Right cardiac atrium (tissue), 5 donors: ENCODE measurements around the gene G6PC2. TPM values are rescaled to one million over a fixed set of nuclear protein-coding genes. Genes with fewer than 3 reads are reported as not detected.
"Not testable (repeated sequence)": the region's sequence is repeated elsewhere in the genome, so short reads cannot be mapped to it uniquely, and the experiment has no call there.

Experiments
- ATAC-seq, 2 donors: fragments of 200-7000 bp; cut with Tn5 transposase; one replicate each; pipeline versions ENCODE4 v1.8.0 to v1.9.1; 2020; ENCODE audit warnings: moderate library complexity in 2 of 2, mild to moderate bottlenecking in 1 of 2
- DNase-seq, 3 donors: peaks; one replicate each; pipeline ENCODE4 v3.0.0-alpha.2; 2020
- H3K27ac ChIP-seq: one replicate; pipeline ENCODE4 v1.5.1; 2013; ENCODE audit warnings: mild to moderate bottlenecking, low read length, control low read depth, moderate library complexity
- H3K27me3 ChIP-seq: one replicate; pipeline ENCODE4 v1.6.1; 2013; ENCODE audit not compliant: control insufficient read depth, insufficient read depth
- H3K4me1 ChIP-seq: one replicate; pipeline ENCODE4 v1.6.1; 2013; ENCODE audit warnings: low read length; ENCODE audit not compliant: control insufficient read depth, insufficient read depth
- H3K4me3 ChIP-seq: one replicate; pipeline ENCODE4 v1.5.1; 2013; ENCODE audit warnings: low read length, control low read depth
- H3K9me3 ChIP-seq: one replicate; pipeline ENCODE4 v1.6.1; 2013; ENCODE audit warnings: low read length; ENCODE audit not compliant: control insufficient read depth
- WGBS: extraction: QIAGEN DNeasy Blood & Tissue Kit; methylation state at CpG from one replicate; pipeline ENCODE4 v1.1.7; 2013; 5-methylcytosine and 5-hydroxymethylcytosine counted together
- intact Hi-C, 4 donors: fragments of 100-400 bp; cut with DNase I; formaldehyde crosslinking; loops; one replicate each; pipeline versions ENCODE4 v1.11.0 to v1.14.0; 2022 to 2023
- long read RNA-seq, 4 donors: library from polyadenylated mRNA; unstranded; transcript quantifications; one replicate each; pipeline ENCODE4 v2.0.0, GENCODE V29; 2020 to 2021
- polyA plus RNA-seq: library from polyadenylated mRNA; stranded (reverse); fragments of 200-250 nt; gene quantifications from one replicate; pipeline ENCODE4 v1.2.3, GENCODE V29; 2013
- total RNA-seq, 4 donors: library from RNA; stranded (reverse); fragmentation: NEBNext Ultra II Directional; extraction: Animal tissue kit (Norgen Biotek cat#: 25700); gene quantifications; one replicate each; pipeline ENCODE4 v1.2.1, GENCODE V29; 2021
- donor health status: healthy with polysubstance abuse.
- donor health status: DM: no; HTN: yes; CAD: no.
- donor health status: DM: no; HTN: no; CAD: no.
- donor health status: DM: no; HTN: yes; CAD: no; lungs with severe emphysema.
- donor health status: DM: yes; HTN: yes; CAD: no.

The G6PC2 gene
- total RNA-seq (not detected), polyA plus RNA-seq (not detected)
- long read RNA-seq, donor 1 = 0 reads
- long read RNA-seq, donor 2 = 0 reads
- long read RNA-seq, donor 3 = 0 reads
- long read RNA-seq, donor 4 = 0 reads

GRCh38 chr2:168901003-168901402, at the start of gene G6PC2:
Gene G6PC2, plus strand, starts transcription at chr2:168901291. Its CDS starts 41 bp downstream, at chr2:168901332.
- ATAC-seq = no peak
- intact Hi-C loops = no loop called here
- Histone ChIP-seq H3K9me3 (no peaks in the 10 kb centered on the region), H3K27ac (no peak within 1 kb of the TSS), H3K27me3 (no peaks in the 10 kb centered on the region), H3K4me1 (no peaks in the 10 kb centered on the region), H3K4me3 (no peak within 1 kb of the TSS)
- DNase-seq = no peak
- WGBS = 77% methylated on average over 5 of the region's 5 CpGs

GRCh38 chr2:168851674-168852320, 49.3 kb upstream of the G6PC2 start:
- Histone ChIP-seq H3K9me3 (no peaks in the 10 kb centered on the region), H3K4me3 (no peak overlapping the region), H3K4me1 (no peaks in the 10 kb centered on the region), H3K27me3 (no peaks in the 10 kb centered on the region), H3K27ac (no peak overlapping the region)
- ATAC-seq (peak in 1 of 2 donors; percentile 49), DNase-seq (peak; percentile 48 to 69 (median 52))
- 81% methylated on average over 5 of the region's 5 CpGs for WGBS
- intact Hi-C loops = loop anchor here in 1 of 4 donors (5.0 kb wide), 1 partner anchor 79 kb away; no protein-coding TSS in a partner anchor

- Histone ChIP-seq H3K27ac (no peak overlapping the region), H3K4me1 (no peaks in the 10 kb centered on the region), H3K27me3 (no peaks in the 10 kb centered on the region), H3K9me3 (no peaks in the 10 kb centered on the region), H3K4me3 (no peak overlapping the region)
- DNase-seq (no peak), ATAC-seq (no peak)
- intact Hi-C loops = loop anchor here in 1 of 4 donors (5.0 kb wide), 1 partner anchor 80 kb away; no protein-coding TSS in a partner anchor
- WGBS = 33% methylated on average over 3 of the region's 3 CpGs
Observed at GRCh38 chr2:168852481-168852880, 48.6 kb upstream of the G6PC2 start.

- DNase-seq (no peak), ATAC-seq (no peak)
- H3K27me3 ChIP-seq = no peaks in the 10 kb centered on the region
- H3K4me1 ChIP-seq = no peaks in the 10 kb centered on the region
- WGBS = 90% methylated on average over 1 of the region's 1 CpG
- intact Hi-C loops = loop anchor here in 1 of 4 donors (5.0 kb wide), 1 partner anchor 81 kb away; no protein-coding TSS in a partner anchor
- no peak overlapping the region for H3K27ac ChIP-seq
- no peak overlapping the region for H3K4me3 ChIP-seq
- no peaks in the 10 kb centered on the region for H3K9me3 ChIP-seq
Observed at GRCh38 chr2:168853471-168853870, 47.6 kb upstream of the G6PC2 start.

GRCh38 chr2:168854651-168855050, 46.4 kb upstream of the G6PC2 start:
- DNase-seq (no peak), ATAC-seq (no peak)
- Histone ChIP-seq H3K4me3 (no peak overlapping the region), H3K27me3 (no peaks in the 10 kb centered on the region), H3K9me3 (no peaks in the 10 kb centered on the region), H3K4me1 (no peaks in the 10 kb centered on the region), H3K27ac (no peak overlapping the region)
- intact Hi-C loops = loop anchor here in 1 of 4 donors (5.0 kb wide), 1 partner anchor 82 kb away; no protein-coding TSS in a partner anchor
- WGBS = 97% methylated on average over 5 of the region's 5 CpGs

GRCh38 chr2:168855601-168856000, 45.5 kb upstream of the G6PC2 start:
- intact Hi-C loops = no loop called here
- 96% methylated on average over 3 of the region's 3 CpGs for WGBS
- no peak overlapping the region for H3K4me3 ChIP-seq

GRCh38 chr2:168858146-168858545, 42.9 kb upstream of the G6PC2 start:
- no peaks in the 10 kb centered on the region for H3K9me3 ChIP-seq
- 100% methylated on average over 2 of the region's 2 CpGs for WGBS
- no peak for ATAC-seq
- H3K4me3 ChIP-seq = no peak overlapping the region
- no peak for DNase-seq
- H3K27me3 ChIP-seq = no peaks in the 10 kb centered on the region
- intact Hi-C loops = no loop called here
- H3K4me1 ChIP-seq = no peaks in the 10 kb centered on the region
- H3K27ac ChIP-seq = no peak overlapping the region

More at GRCh38 chr2:168855601-168856000, 45.5 kb upstream of the G6PC2 start:
- ATAC-seq (no peak), DNase-seq (no peak)
- no peaks in the 10 kb centered on the region for H3K27me3 ChIP-seq
- H3K4me1 ChIP-seq = no peaks in the 10 kb centered on the region
- H3K27ac ChIP-seq = no peak overlapping the region
- H3K9me3 ChIP-seq = no peaks in the 10 kb centered on the region

GRCh38 chr2:168867164-168867563, 33.9 kb upstream of the G6PC2 start:
- intact Hi-C loops, DNase-seq: not testable (repeated sequence)

GRCh38 chr2:168870369-168870768, 30.7 kb upstream of the G6PC2 start:
- H3K27me3 ChIP-seq, ATAC-seq, DNase-seq, H3K4me3 ChIP-seq, intact Hi-C loops, H3K4me1 ChIP-seq, H3K9me3 ChIP-seq, H3K27ac ChIP-seq: not testable (repeated sequence)
- WGBS = 100% methylated on average over 1 of the region's 1 CpG

More at GRCh38 chr2:168867164-168867563, 33.9 kb upstream of the G6PC2 start:
- not testable (repeated sequence) for H3K4me1 ChIP-seq, H3K4me3 ChIP-seq, H3K27ac ChIP-seq, ATAC-seq, H3K9me3 ChIP-seq, H3K27me3 ChIP-seq
- WGBS = 100% methylated on average over 1 of the region's 1 CpG

- H3K27ac ChIP-seq, H3K27me3 ChIP-seq, ATAC-seq, H3K4me3 ChIP-seq, intact Hi-C loops, H3K9me3 ChIP-seq, H3K4me1 ChIP-seq, DNase-seq: not testable (repeated sequence)
- WGBS = 98% methylated on average over 4 of the region's 4 CpGs
Observed at GRCh38 chr2:168870824-168871223, 30.3 kb upstream of the G6PC2 start.

GRCh38 chr2:168874368-168875054, 26.6 kb upstream of the G6PC2 start:
- H3K9me3 ChIP-seq = no peaks in the 10 kb centered on the region
- H3K27me3 ChIP-seq = no peaks in the 10 kb centered on the region
- ATAC-seq = no peak
- intact Hi-C loops = no loop called here
- 80% methylated on average over 6 of the region's 6 CpGs for WGBS
- no peak overlapping the region for H3K4me3 ChIP-seq
- no peak for DNase-seq
- no peak overlapping the region for H3K27ac ChIP-seq
- no peaks in the 10 kb centered on the region for H3K4me1 ChIP-seq
